Measurements from ENCODE around the gene ZNF425. TPM values are rescaled to one million over a fixed set of nuclear protein-coding genes. Genes with fewer than 3 reads are reported as not detected.
A peak's percentile ranks its signal among the peaks of the same experiment; 100 is the strongest.

Gene ZNF425
- total RNA-seq, 1 donor from 2014 or later: 1.4 TPM

DNA sequence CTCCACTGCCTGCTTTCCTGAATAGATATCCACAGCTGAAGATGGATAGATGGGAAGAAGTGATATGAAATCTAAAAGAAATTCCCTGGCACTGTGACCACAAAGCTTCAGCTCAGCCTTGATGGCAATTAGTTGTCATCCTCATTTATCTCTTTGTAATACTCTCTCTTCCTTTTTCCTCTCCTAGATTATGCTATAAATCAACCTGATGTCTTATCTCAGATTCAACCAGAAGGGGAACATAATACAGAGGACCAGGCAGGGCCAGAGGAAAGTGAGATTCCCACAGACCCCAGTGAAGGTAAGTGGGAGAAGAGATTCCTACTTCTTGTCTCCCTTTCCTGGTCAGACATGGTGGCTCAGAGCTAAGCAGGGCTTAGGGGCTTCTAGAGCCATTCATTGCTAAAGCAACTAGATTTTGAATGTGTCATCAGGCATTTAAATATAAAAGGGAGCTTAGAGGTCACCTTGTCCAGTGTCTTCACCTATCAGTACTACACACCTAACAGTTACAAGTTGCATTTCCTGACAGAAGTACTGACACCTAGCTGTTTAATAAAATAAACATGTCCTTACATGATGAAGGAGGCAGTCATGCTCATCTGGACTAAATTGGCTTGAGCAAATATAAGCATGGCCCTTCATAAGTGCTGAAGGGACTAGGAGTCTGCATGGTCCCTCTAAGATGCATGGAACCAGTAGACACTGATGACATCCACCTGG, 40.7 kb upstream of the ZNF425 start:
- TF ChIP-seq, protein P1, sequence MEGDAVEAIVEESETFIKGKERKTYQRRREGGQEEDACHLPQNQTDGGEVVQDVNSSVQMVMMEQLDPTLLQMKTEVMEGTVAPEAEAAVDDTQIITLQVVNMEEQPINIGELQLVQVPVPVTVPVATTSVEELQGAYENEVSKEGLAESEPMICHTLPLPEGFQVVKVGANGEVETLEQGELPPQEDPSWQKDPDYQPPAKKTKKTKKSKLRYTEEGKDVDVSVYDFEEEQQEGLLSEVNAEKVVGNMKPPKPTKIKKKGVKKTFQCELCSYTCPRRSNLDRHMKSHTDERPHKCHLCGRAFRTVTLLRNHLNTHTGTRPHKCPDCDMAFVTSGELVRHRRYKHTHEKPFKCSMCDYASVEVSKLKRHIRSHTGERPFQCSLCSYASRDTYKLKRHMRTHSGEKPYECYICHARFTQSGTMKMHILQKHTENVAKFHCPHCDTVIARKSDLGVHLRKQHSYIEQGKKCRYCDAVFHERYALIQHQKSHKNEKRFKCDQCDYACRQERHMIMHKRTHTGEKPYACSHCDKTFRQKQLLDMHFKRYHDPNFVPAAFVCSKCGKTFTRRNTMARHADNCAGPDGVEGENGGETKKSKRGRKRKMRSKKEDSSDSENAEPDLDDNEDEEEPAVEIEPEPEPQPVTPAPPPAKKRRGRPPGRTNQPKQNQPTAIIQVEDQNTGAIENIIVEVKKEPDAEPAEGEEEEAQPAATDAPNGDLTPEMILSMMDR (IDR thresholded peaks at IDR 0.05): no peak
- Histone ChIP-seq H3K9me3 (no peaks in the 10 kb centered on the region), H3K4me1 (no peaks in the 10 kb centered on the region), H3K27me3 (no peaks in the 10 kb centered on the region), H3K4me3 (no peak overlapping the region), H3K36me3 (peaks cover 86% of the 10 kb centered on the region), H3K27ac (no peak overlapping the region)
- ATAC-seq (no peak), DNase-seq (no peak)
- intact Hi-C loops (cut with DNase I): no loop called here

DNA sequence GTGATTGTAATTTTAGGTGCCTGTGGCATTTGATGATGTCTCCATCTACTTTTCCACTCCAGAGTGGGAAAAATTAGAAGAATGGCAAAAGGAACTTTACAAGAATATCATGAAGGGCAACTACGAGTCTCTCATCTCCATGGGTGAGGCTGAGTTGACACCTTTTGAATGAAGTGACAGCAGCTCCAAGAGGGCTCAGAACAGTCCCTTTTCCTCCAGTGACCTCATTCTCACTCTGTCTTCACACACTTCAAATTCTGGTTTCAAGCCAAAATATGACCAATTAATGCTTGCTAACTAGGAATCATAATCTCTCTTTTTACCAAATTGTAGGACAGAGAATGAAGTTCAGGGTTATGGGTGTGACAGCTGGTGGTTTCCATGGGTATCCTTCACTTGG, 40.0 kb upstream of the ZNF425 start:
- no peaks in the 10 kb centered on the region for H3K9me3 ChIP-seq
- H3K4me3 ChIP-seq: no peak overlapping the region
- H3K4me1 ChIP-seq: peaks cover under 1% of the 10 kb centered on the region
- intact Hi-C loops (cut with DNase I): no loop called here
- ATAC-seq (no peak), DNase-seq (no peak)
- TF ChIP-seq, protein P1 (IDR thresholded peaks at IDR 0.05): no peak
- H3K27me3 ChIP-seq: no peaks in the 10 kb centered on the region
- peaks cover 82% of the 10 kb centered on the region for H3K36me3 ChIP-seq
- H3K27ac ChIP-seq: no peak overlapping the region

DNA sequence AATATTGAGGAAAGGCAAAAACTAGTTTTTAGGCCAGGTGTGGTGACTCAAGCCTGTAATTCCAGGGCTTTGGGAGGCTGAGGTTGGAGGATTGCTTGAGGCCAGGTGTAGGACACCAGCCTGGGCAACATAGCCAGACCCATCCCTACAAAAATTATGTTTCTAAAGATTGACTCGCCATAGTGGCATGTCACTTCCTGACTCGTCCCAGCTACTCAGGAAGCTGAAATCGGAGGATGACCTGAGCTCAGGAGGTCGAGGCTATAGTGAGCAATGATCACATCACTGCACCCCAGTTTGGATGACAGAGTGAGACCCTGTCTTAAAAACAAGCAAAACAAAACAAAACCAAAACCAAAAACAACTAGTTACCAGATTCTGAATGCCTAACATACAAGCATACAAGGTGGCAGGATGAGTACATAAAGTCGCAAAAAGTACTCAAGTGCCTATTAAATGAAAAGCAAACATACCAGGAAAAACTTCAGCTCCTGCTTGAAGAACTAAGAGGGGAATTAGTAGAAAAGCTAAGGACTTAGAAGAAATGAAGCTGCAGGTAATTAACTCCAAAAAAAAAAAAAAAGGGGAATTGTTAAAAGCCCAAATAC, 35.2 kb upstream of the ZNF425 start:
- TF ChIP-seq, protein P1 (IDR thresholded peaks at IDR 0.05): no peak
- ATAC-seq: peak; percentile 67

DNA sequence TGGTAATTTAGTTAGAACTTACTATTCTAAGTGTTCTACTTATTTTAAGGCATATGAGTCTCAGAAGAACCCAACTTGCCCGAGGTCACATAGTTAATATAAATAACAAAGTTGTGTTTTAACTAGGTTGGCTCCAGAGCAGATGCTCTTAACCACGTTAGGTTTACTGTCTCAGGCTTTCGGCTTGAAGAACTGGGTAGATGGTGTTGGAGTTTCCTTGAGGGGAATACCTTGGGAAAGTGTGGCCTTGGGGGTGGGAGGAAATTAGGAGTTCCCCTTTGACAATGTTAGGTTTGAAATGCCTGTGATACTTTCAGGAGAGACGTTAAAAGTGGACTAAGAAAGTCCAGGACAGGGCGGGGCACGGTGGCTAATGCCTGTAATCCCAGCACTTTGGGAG, 30.8 kb upstream of the ZNF425 start:
- TF ChIP-seq, protein P1 (IDR thresholded peaks at IDR 0.05): no peak
- Histone ChIP-seq H3K36me3 (peaks cover 32% of the 10 kb centered on the region), H3K4me3 (no peak overlapping the region), H3K9me3 (no peaks in the 10 kb centered on the region), H3K4me1 (peaks cover 4% of the 10 kb centered on the region), H3K27ac (no peak overlapping the region), H3K27me3 (no peaks in the 10 kb centered on the region)
- ATAC-seq (no peak), DNase-seq (no peak)
- intact Hi-C loops (cut with DNase I): no loop called here

More for the DNA sequence above, 35.2 kb upstream of the ZNF425 start:
- Histone ChIP-seq H3K4me3 (peak overlapping the region; percentile 2), H3K27ac (peak overlapping the region; percentile 18), H3K27me3 (no peaks in the 10 kb centered on the region), H3K9me3 (no peaks in the 10 kb centered on the region), H3K36me3 (peaks cover 44% of the 10 kb centered on the region), H3K4me1 (peaks cover 4% of the 10 kb centered on the region)
- DNase-seq: no peak
- intact Hi-C loops (cut with DNase I): no loop called here

DNA sequence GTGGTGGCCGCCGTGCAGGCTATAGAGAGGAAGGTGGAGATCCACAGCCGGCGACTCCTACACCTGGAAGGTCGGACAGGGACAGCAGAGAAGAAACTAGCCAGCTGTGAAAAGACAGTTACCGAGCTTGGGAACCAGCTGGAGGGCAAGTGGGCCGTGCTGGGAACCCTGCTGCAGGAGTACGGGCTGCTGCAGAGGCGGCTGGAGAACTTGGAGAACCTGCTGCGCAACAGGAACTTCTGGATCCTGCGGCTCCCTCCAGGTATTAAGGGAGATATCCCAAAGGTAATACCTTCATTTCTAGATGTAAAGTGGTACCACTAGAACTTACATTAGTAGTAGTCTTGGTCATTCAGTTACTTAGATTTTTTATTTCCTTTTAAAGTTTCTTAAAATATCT, 27.9 kb upstream of the ZNF425 start:
- no peak overlapping the region for H3K4me3 ChIP-seq
- H3K27ac ChIP-seq: no peak overlapping the region
- no peaks in the 10 kb centered on the region for H3K9me3 ChIP-seq
- H3K27me3 ChIP-seq: no peaks in the 10 kb centered on the region
- H3K4me1 ChIP-seq: peaks cover 7% of the 10 kb centered on the region
- H3K36me3 ChIP-seq: peaks cover 32% of the 10 kb centered on the region
- TF ChIP-seq, protein P1 (IDR thresholded peaks at IDR 0.05): no peak
- DNase-seq: no peak
- no peak for ATAC-seq
- intact Hi-C loops (cut with DNase I): no loop called here

All from upper lobe of right lung (tissue), 1 donor.